Measurements from ENCODE around the gene UBE2O. TPM values are rescaled to one million over a fixed set of nuclear protein-coding genes. Genes with fewer than 3 reads are reported as not detected.

The UBE2O gene
- total RNA-seq = 51.6 TPM

DNA sequence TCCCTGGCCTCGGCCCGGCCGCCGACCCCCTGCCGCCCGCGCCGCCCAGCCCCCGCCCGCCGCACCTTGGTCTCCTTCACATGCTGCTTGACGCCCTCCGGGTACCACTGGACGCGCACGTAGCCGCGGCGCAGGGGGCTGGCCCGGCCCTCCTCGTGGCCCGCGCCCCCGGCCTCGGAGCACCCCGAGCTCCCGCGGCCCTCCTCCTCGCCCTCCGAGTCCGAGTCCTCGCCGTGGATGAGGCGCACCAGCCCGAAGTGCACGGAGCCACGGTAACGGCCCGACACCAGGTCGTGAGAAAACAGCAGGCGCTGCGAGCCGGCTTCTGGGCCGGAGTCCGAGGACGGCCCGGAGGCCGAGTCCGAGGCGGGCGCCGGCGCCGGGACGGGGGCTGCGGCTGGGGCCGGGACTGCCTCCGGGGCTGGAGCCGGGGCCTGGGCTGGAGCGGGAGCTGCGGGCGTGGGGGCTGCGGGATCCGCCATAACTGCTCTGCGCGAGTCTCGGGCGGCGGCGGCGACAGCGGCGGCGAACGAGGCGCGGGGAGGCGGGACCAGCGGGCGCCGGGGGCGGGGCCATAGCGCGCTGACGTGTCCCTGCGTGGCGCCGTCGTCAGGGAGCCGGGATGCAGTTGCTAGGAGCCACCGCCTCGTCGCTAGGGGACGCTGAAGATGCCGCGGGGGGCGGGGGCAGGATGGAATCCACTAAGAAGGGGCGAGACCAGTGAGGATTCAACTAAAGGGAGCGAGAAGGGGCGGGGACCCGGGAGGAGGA lies at the start of gene UBE2O:
TSS of gene UBE2O (minus strand) at position 493 of the 771 bp plus-strand sequence. CDS start at position 482, 11 bp downstream.

GRCh38 chr17:76501018-76501826 lies 48.3 kb upstream of the UBE2O start, which contains the start of gene RHBDF2:
Gene RHBDF2, minus strand, starts transcription at chr17:76501423. Its CDS starts 19,899 bp downstream, at chr17:76481524.

DNA sequence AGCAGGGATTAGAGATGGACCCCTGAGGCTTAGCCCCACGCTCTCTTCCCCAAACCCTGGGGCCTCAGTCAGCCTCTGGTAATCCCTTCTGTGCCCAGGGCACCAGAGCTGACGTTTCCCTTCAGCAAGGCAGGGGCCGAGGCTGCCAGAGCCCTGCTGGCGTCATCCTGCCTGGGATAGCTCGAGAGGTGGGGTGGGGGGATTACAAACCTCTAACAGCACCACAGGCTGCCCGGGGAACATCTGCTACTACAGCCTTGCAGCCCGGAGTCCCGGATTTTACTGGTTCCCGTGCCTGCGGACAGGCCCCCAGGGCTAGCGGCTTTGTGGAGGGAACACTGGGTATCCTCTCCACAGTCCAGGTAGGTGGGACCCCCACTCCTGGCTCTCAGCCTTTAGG lies 14.4 kb upstream of the UBE2O start, which contains the start of gene AANAT:
TSS of gene AANAT (plus strand) at position 238 of the 400 bp plus-strand sequence. CDS start 1,144 bp downstream, outside the sequence.

GRCh38 chr17:76384222-76384986 lies 68.5 kb downstream of the UBE2O start, which contains the start of gene SPHK1:
Gene SPHK1, plus strand, starts transcription at chr17:76384609. Its CDS starts 1,036 bp downstream, at chr17:76385645.

DNA sequence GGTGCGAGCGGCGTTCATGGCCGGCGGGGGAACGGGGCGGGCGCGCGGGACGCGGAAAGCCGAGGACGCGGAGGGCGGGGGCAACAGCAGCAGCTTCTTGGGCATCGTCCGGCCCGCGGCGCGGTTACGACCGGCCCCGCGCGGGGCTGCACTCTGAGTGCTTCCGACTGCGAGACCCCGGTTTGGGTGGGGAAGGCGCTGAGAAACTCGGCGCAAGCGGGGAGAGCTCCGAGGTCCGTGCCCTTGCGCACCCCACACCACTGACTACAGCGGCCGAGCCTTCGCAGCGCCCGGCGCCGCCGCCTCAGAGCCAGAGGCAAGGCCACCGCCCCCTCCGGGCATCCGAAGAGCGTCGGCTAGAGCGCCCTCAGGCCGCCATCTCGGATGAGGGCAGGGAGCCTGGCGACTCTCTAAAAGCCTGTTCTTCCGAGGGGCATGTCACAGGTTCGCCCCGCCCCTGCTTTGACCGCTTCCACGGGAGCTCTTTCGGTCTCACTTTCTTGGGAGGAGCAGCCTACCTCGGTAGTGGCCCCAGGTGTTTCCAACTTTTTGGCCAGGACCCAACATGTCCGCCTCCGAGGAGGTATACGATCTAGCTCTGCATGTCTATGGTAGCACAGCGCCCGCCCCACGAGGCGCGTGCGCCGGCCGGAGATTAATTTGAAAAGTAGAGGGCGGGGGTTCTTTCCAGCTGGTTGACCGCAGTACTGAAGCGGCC lies 99.2 kb downstream of the UBE2O start, which contains the start of gene PRPSAP1:
TSS of gene PRPSAP1 (minus strand) at position 318 of the 718 bp plus-strand sequence. CDS start at position 105, 213 bp downstream.

Other genes with a start within 250 kb of the UBE2O start
- 37.6 TPM for gene RNF157, start 212.7 kb downstream of the UBE2O start, total RNA-seq
- 6.3 TPM for gene UBALD2, start 187.8 kb downstream of the UBE2O start, total RNA-seq
- 16.6 TPM for gene QRICH2, start 144.9 kb downstream of the UBE2O start, total RNA-seq
- 86.7 TPM for gene PRPSAP1, start 99.2 kb downstream of the UBE2O start, total RNA-seq
- 0.94 TPM for gene SPHK1, start 68.5 kb downstream of the UBE2O start, total RNA-seq
- gene AANAT, start 14.5 kb upstream of the UBE2O start, total RNA-seq = not detected
- gene RHBDF2, start 48.3 kb upstream of the UBE2O start, total RNA-seq = 2.5 TPM
- 1.3 TPM for gene CYGB, start 84.6 kb upstream of the UBE2O start, total RNA-seq
- 0.94 TPM for gene PRCD, start 86.9 kb upstream of the UBE2O start, total RNA-seq
- gene ST6GALNAC2, start 132.7 kb upstream of the UBE2O start, total RNA-seq = not detected
- gene ST6GALNAC1, start 190.6 kb upstream of the UBE2O start, total RNA-seq = 3.1 TPM

Measured in parietal lobe (tissue), 1 donor.